ENCODE measurements around the gene NGEF.

The NGEF gene

GRCh38 chr2:233002829-233003657, 10.0 kb downstream of the NGEF start:
- no peak for DNase-seq
- no peak overlapping the region for H3K14ac ChIP-seq (ENCODE audit: low read length)
- H3K36me3 ChIP-seq (ENCODE audit: control insufficient read depth in 1 of 2, insufficient read depth in 2 of 2, low read length in 2 of 2), result no peaks in the 10 kb centered on the region
- no peak overlapping the region for H4K12ac ChIP-seq (ENCODE audit: low read depth, low read length)
- H3K18ac ChIP-seq (ENCODE audit: low read length), result no peak overlapping the region
- no peaks in the 10 kb centered on the region for H3K4me1 ChIP-seq (ENCODE audit: control insufficient read depth in 1 of 2, insufficient read depth in 2 of 2, low read length in 2 of 2)
- H3K27me3 ChIP-seq (ENCODE audit: insufficient read depth, low read length), result no peaks in the 10 kb centered on the region
- no peak overlapping the region for H2BK12ac ChIP-seq (ENCODE audit: low read length)
- no peak overlapping the region for H2AFZ ChIP-seq (ENCODE audit: insufficient read depth, low read length, poor library complexity)
- no peaks in the 10 kb centered on the region for H3K79me1 ChIP-seq (ENCODE audit: low read length)
- peaks cover 2% of the 10 kb centered on the region for H3K79me2 ChIP-seq (ENCODE audit: control insufficient read depth, insufficient read depth, low read length, poor library complexity)
- no CpG with 5 or more reads among the region's 19 CpGs for WGBS (ENCODE audit: extremely low coverage, insufficient coverage, insufficient read length)
- H3K9ac ChIP-seq (ENCODE audit: low read length), result no peak overlapping the region
- H2AK5ac ChIP-seq (ENCODE audit: low read length), result no peak overlapping the region
- no peak overlapping the region for H2BK5ac ChIP-seq (ENCODE audit: low read depth, low read length, poor library complexity)
- no peak overlapping the region for H3K4me3 ChIP-seq (ENCODE audit: low read depth, low read length)
- no peak overlapping the region for H3K23ac ChIP-seq (ENCODE audit: low read length)
- no peak overlapping the region for H2BK120ac ChIP-seq (ENCODE audit: insufficient read depth, low read length, poor library complexity)
- H4K91ac ChIP-seq (ENCODE audit: low read depth, low read length), result no peak overlapping the region
- H3K9me3 ChIP-seq (ENCODE audit: insufficient read depth, low read depth, low read length), result no peaks in the 10 kb centered on the region
- H4K8ac ChIP-seq (ENCODE audit: low read depth, low read length), result no peak overlapping the region
- no peak overlapping the region for H3K27ac ChIP-seq (ENCODE audit: low read depth, low read length)
- no peak overlapping the region for H3K4me2 ChIP-seq (ENCODE audit: low read length)
- H3K4ac ChIP-seq (ENCODE audit: low read depth, low read length), result no peak overlapping the region

DNA sequence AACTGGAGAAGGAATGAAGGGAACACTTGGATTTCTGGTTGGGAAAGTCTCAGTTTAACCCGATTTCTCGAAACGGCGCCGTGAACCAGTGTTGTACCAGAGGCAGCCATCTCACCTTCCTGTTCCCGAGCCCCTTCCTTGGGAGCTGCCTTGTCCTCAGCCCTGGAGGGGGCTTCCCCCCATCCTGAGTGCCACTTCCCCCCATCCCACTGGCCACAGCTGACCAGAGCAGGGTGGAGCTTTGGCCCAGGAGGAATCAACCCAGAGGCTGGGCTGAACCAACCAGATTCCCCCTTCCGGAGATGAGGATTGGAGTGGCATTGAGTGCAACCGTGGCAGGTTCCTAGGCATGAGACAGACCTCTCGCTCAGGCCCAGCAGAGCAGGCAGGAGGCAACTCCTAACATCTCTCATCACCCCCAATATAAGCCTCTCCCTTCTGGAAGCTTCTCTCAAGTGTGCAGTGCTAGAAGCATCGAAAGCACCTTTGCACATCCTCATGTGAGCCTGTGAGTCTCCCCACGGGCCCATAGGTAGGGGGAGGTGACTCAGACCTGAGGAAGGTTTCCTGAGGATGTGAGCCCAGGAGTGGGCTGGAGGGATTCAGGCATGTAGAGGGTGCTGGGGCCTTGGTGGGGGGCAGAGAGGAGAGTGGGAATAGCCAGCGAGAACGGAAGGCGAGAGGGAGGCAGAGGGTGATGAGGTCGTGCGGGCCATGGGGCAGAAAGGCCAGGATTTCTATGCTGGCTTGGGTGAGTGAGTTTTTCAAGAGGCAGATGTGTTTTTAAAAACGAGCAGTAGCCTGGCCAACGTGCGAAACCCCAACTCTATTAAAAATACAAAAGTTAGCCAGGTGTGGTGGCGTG, 11.9 kb downstream of the NGEF start:
- Histone ChIP-seq H2BK5ac (ENCODE audit: low read depth, low read length, poor library complexity) (no peak overlapping the region), H3K4me2 (ENCODE audit: low read length) (no peak overlapping the region), H3K79me2 (ENCODE audit: control insufficient read depth, insufficient read depth, low read length, poor library complexity) (peaks cover 2% of the 10 kb centered on the region), H3K18ac (ENCODE audit: low read length) (no peak overlapping the region), H4K12ac (ENCODE audit: low read depth, low read length) (no peak overlapping the region), H3K4me1 (ENCODE audit: control insufficient read depth in 1 of 2, insufficient read depth in 2 of 2, low read length in 2 of 2) (no peaks in the 10 kb centered on the region), H3K4me3 (ENCODE audit: low read depth, low read length) (no peak overlapping the region), H3K9me3 (ENCODE audit: insufficient read depth, low read depth, low read length) (no peaks in the 10 kb centered on the region), H2BK12ac (ENCODE audit: low read length) (no peak overlapping the region), H3K36me3 (ENCODE audit: control insufficient read depth in 1 of 2, insufficient read depth in 2 of 2, low read length in 2 of 2) (no peaks in the 10 kb centered on the region), H3K4ac (ENCODE audit: low read depth, low read length) (no peak overlapping the region), H2AK5ac (ENCODE audit: low read length) (no peak overlapping the region), H3K23ac (ENCODE audit: low read length) (no peak overlapping the region), H3K9ac (ENCODE audit: low read length) (no peak overlapping the region), H3K27ac (ENCODE audit: low read depth, low read length) (no peak overlapping the region), H2AFZ (ENCODE audit: insufficient read depth, low read length, poor library complexity) (no peak overlapping the region), H4K91ac (ENCODE audit: low read depth, low read length) (no peak overlapping the region), H2BK120ac (ENCODE audit: insufficient read depth, low read length, poor library complexity) (no peak overlapping the region), H3K27me3 (ENCODE audit: insufficient read depth, low read length) (no peaks in the 10 kb centered on the region), H3K79me1 (ENCODE audit: low read length) (no peaks in the 10 kb centered on the region), H4K8ac (ENCODE audit: low read depth, low read length) (no peak overlapping the region), H3K14ac (ENCODE audit: low read length) (no peak overlapping the region)
- no peak for DNase-seq
- WGBS (ENCODE audit: extremely low coverage, insufficient coverage, insufficient read length), result no CpG with 5 or more reads among the region's 20 CpGs

- H2BK12ac ChIP-seq (ENCODE audit: low read length), result no peak overlapping the region
- no peak overlapping the region for H3K23ac ChIP-seq (ENCODE audit: low read length)
- no peak overlapping the region for H3K9ac ChIP-seq (ENCODE audit: low read length)
- WGBS (ENCODE audit: extremely low coverage, insufficient coverage, insufficient read length), result no CpG with 5 or more reads among the region's 7 CpGs
- H4K8ac ChIP-seq (ENCODE audit: low read depth, low read length), result no peak overlapping the region
- H2BK5ac ChIP-seq (ENCODE audit: low read depth, low read length, poor library complexity), result no peak overlapping the region
- no peak overlapping the region for H4K12ac ChIP-seq (ENCODE audit: low read depth, low read length)
- no peak overlapping the region for H3K27ac ChIP-seq (ENCODE audit: low read depth, low read length)
- no peaks in the 10 kb centered on the region for H3K27me3 ChIP-seq (ENCODE audit: insufficient read depth, low read length)
- H3K4me3 ChIP-seq (ENCODE audit: low read depth, low read length), result no peak overlapping the region
- H3K18ac ChIP-seq (ENCODE audit: low read length), result no peak overlapping the region
- no peaks in the 10 kb centered on the region for H3K79me1 ChIP-seq (ENCODE audit: low read length)
- H4K91ac ChIP-seq (ENCODE audit: low read depth, low read length), result no peak overlapping the region
- no peaks in the 10 kb centered on the region for H3K4me1 ChIP-seq (ENCODE audit: control insufficient read depth in 1 of 2, insufficient read depth in 2 of 2, low read length in 2 of 2)
- no peak overlapping the region for H3K4me2 ChIP-seq (ENCODE audit: low read length)
- H3K14ac ChIP-seq (ENCODE audit: low read length), result no peak overlapping the region
- no peak for DNase-seq
- H3K9me3 ChIP-seq (ENCODE audit: insufficient read depth, low read depth, low read length), result no peaks in the 10 kb centered on the region
- no peak overlapping the region for H2BK120ac ChIP-seq (ENCODE audit: insufficient read depth, low read length, poor library complexity)
- H3K4ac ChIP-seq (ENCODE audit: low read depth, low read length), result no peak overlapping the region
- H2AK5ac ChIP-seq (ENCODE audit: low read length), result no peak overlapping the region
- no peak overlapping the region for H2AFZ ChIP-seq (ENCODE audit: insufficient read depth, low read length, poor library complexity)
- H3K36me3 ChIP-seq (ENCODE audit: control insufficient read depth in 1 of 2, insufficient read depth in 2 of 2, low read length in 2 of 2), result no peaks in the 10 kb centered on the region
- peaks cover 2% of the 10 kb centered on the region for H3K79me2 ChIP-seq (ENCODE audit: control insufficient read depth, insufficient read depth, low read length, poor library complexity)
Measured at GRCh38 chr2:232999354-232999753, 13.7 kb downstream of the NGEF start.

DNA sequence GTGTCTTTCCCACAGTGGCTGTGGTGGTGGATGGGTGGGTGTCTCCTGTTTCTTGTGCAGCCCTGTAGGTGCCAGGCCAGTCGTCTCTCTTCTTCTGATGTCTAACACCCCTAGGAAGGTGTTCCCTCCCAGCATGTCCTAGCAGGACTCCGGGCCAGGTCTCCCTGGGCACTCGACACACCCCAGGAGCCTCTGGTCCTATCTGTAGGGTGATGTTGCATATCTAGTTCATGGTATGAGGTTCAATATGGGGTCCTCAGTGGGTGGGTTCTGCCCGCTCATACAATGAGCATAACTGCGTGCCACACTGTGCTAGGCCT, 14.4 kb downstream of the NGEF start:
- no peak overlapping the region for H2BK5ac ChIP-seq (ENCODE audit: low read depth, low read length, poor library complexity)

More for the DNA sequence above, 14.4 kb downstream of the NGEF start:
- no peak overlapping the region for H4K8ac ChIP-seq (ENCODE audit: low read depth, low read length)
- H3K79me1 ChIP-seq (ENCODE audit: low read length), result no peaks in the 10 kb centered on the region
- H3K27ac ChIP-seq (ENCODE audit: low read depth, low read length), result no peak overlapping the region
- no peaks in the 10 kb centered on the region for H3K36me3 ChIP-seq (ENCODE audit: control insufficient read depth in 1 of 2, insufficient read depth in 2 of 2, low read length in 2 of 2)
- no peak overlapping the region for H4K12ac ChIP-seq (ENCODE audit: low read depth, low read length)
- no peak overlapping the region for H3K9ac ChIP-seq (ENCODE audit: low read length)
- no peak overlapping the region for H3K4me3 ChIP-seq (ENCODE audit: low read depth, low read length)
- H3K9me3 ChIP-seq (ENCODE audit: insufficient read depth, low read depth, low read length), result no peaks in the 10 kb centered on the region
- no CpG with 5 or more reads among the region's 5 CpGs for WGBS (ENCODE audit: extremely low coverage, insufficient coverage, insufficient read length)
- H2BK12ac ChIP-seq (ENCODE audit: low read length), result no peak overlapping the region
- H3K4me2 ChIP-seq (ENCODE audit: low read length), result no peak overlapping the region
- no peaks in the 10 kb centered on the region for H3K4me1 ChIP-seq (ENCODE audit: control insufficient read depth in 1 of 2, insufficient read depth in 2 of 2, low read length in 2 of 2)
- no peak overlapping the region for H3K18ac ChIP-seq (ENCODE audit: low read length)
- H2AK5ac ChIP-seq (ENCODE audit: low read length), result no peak overlapping the region
- no peak overlapping the region for H2AFZ ChIP-seq (ENCODE audit: insufficient read depth, low read length, poor library complexity)
- no peak overlapping the region for H3K4ac ChIP-seq (ENCODE audit: low read depth, low read length)
- H3K79me2 ChIP-seq (ENCODE audit: control insufficient read depth, insufficient read depth, low read length, poor library complexity), result peaks cover 2% of the 10 kb centered on the region
- no peak for DNase-seq
- no peak overlapping the region for H4K91ac ChIP-seq (ENCODE audit: low read depth, low read length)
- H2BK120ac ChIP-seq (ENCODE audit: insufficient read depth, low read length, poor library complexity), result no peak overlapping the region
- H3K23ac ChIP-seq (ENCODE audit: low read length), result no peak overlapping the region
- H3K14ac ChIP-seq (ENCODE audit: low read length), result no peak overlapping the region
- no peaks in the 10 kb centered on the region for H3K27me3 ChIP-seq (ENCODE audit: insufficient read depth, low read length)
